ENCODE results near the gene APOL6.

GRCh38 chr22:35683560-35683959 lies 35.3 kb downstream of the APOL6 start:
- TF ChIP-seq NFE2L2 (IDR thresholded peaks at IDR 0.05; ENCODE audit: low read depth, low read length) = no peak
- no peak for TF ChIP-seq CTCF (conservative IDR thresholded peaks at IDR 0.05; ENCODE audit: low read depth, low read length)
- TF ChIP-seq, protein P1, sequence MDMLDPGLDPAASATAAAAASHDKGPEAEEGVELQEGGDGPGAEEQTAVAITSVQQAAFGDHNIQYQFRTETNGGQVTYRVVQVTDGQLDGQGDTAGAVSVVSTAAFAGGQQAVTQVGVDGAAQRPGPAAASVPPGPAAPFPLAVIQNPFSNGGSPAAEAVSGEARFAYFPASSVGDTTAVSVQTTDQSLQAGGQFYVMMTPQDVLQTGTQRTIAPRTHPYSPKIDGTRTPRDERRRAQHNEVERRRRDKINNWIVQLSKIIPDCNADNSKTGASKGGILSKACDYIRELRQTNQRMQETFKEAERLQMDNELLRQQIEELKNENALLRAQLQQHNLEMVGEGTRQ (IDR thresholded peaks at IDR 0.05; ENCODE audit: low read depth, low read length) = no peak
- TF ChIP-seq POLR2A (IDR thresholded peaks at IDR 0.05; ENCODE audit: low read depth, low read length) = no peak
- no peak for TF ChIP-seq FOS (IDR thresholded peaks at IDR 0.05; ENCODE audit: low read depth, low read length)
- TF ChIP-seq RFX5 (IDR thresholded peaks at IDR 0.05; ENCODE audit: low read depth, low read length) = no peak
- TF ChIP-seq CEBPB (IDR thresholded peaks at IDR 0.05; ENCODE audit: low read depth, low read length) = no peak
- no peak for TF ChIP-seq MAZ (IDR thresholded peaks at IDR 0.05; ENCODE audit: borderline replicate concordance, low read depth, low read length)
- TF ChIP-seq MXI1 (IDR thresholded peaks at IDR 0.05; ENCODE audit: borderline replicate concordance, low read depth, low read length) = no peak
